ENCODE data around the gene CGN.

CGN gene

GRCh38 chr1:151510957-151511635, at the start of gene CGN:
TSS of gene CGN (plus strand) at chr1:151511387. CDS start at chr1:151518520, 7,133 bp downstream.
- DNase-seq (ENCODE audit: low spot score), result peak; percentile 95

- no peak for DNase-seq (ENCODE audit: low spot score)
Measured at GRCh38 chr1:151461694-151462093, 49.5 kb upstream of the CGN start.

GRCh38 chr1:151465026-151465425, 46.2 kb upstream of the CGN start:
- no peak for DNase-seq (ENCODE audit: low spot score)

GRCh38 chr1:151472856-151473731, 38.1 kb upstream of the CGN start:
- DNase-seq (ENCODE audit: low spot score), result peak; percentile 47

- DNase-seq (ENCODE audit: low spot score), result no peak
Measured at GRCh38 chr1:151474745-151475144, 36.4 kb upstream of the CGN start.

- DNase-seq (ENCODE audit: low spot score), result no peak
Measured at GRCh38 chr1:151475175-151475574, 36.0 kb upstream of the CGN start.

GRCh38 chr1:151476083-151476482, 35.1 kb upstream of the CGN start:
- DNase-seq (ENCODE audit: low spot score), result no peak

- no peak for DNase-seq (ENCODE audit: low spot score)
Measured at GRCh38 chr1:151477066-151477465, 34.1 kb upstream of the CGN start.

GRCh38 chr1:151478140-151478812, 32.9 kb upstream of the CGN start:
- no peak for DNase-seq (ENCODE audit: low spot score)

GRCh38 chr1:151478923-151479322, 32.3 kb upstream of the CGN start:
- DNase-seq (ENCODE audit: low spot score), result no peak

- DNase-seq (ENCODE audit: low spot score), result no peak
Measured at GRCh38 chr1:151479462-151479861, 31.7 kb upstream of the CGN start.

GRCh38 chr1:151482017-151482416, 29.2 kb upstream of the CGN start:
- no peak for DNase-seq (ENCODE audit: low spot score)

- DNase-seq (ENCODE audit: low spot score), result no peak
Measured at GRCh38 chr1:151485685-151486255, 25.4 kb upstream of the CGN start.

GRCh38 chr1:151486557-151486956, 24.6 kb upstream of the CGN start:
- no peak for DNase-seq (ENCODE audit: low spot score)

GRCh38 chr1:151491641-151492040, 19.5 kb upstream of the CGN start:
- DNase-seq (ENCODE audit: low spot score), result no peak

- DNase-seq (ENCODE audit: low spot score), result no peak
Measured at GRCh38 chr1:151492120-151492519, 19.1 kb upstream of the CGN start.

- DNase-seq (ENCODE audit: low spot score), result no peak
Measured at GRCh38 chr1:151493042-151493441, 18.1 kb upstream of the CGN start.

- peak; percentile 60 for DNase-seq (ENCODE audit: low spot score)
Measured at GRCh38 chr1:151494741-151495281, 16.4 kb upstream of the CGN start.

- DNase-seq (ENCODE audit: low spot score), result peak; percentile 95
Measured at GRCh38 chr1:151495316-151495715, 15.9 kb upstream of the CGN start.

GRCh38 chr1:151499365-151499764, 11.8 kb upstream of the CGN start:
- no peak for DNase-seq (ENCODE audit: low spot score)

- DNase-seq (ENCODE audit: low spot score), result no peak
Measured at GRCh38 chr1:151499930-151500329, 11.3 kb upstream of the CGN start.

GRCh38 chr1:151501474-151501873, 9.7 kb upstream of the CGN start:
- DNase-seq (ENCODE audit: low spot score), result no peak
